H1 (cell line): Measurements from ENCODE around the gene ALKBH1.

Experiments
- CEBPB ChIP-seq: IDR thresholded peaks from 2 replicates; pipeline ENCODE4 v1.6.1; 2012; ENCODE audit warnings: low read depth, low read length
- CHD2 ChIP-seq: IDR thresholded peaks from 2 replicates; pipeline ENCODE4 v1.6.1; 2012; ENCODE audit warnings: low read length, improper control_type of control experiment
- KDM5A ChIP-seq: fragments of 200-600 bp; IDR thresholded peaks from 2 replicates; pipeline ENCODE4 v1.7.1; 2012; ENCODE audit warnings: mild to moderate bottlenecking, low read length, inconsistent platforms, mixed read lengths
- POLR2A ChIP-seq, 2 experiments: IDR thresholded peaks; 1 replicate in 1 of 2; 2 replicates in 1 of 2; pipeline ENCODE4 v1.6.1; 2011; ENCODE audit warnings: low read depth in 2 of 2, low read length in 2 of 2, mild to moderate bottlenecking in 2 of 2; ENCODE audit errors: control extremely low read depth in 1 of 2
- POLR2AphosphoS5 ChIP-seq: IDR thresholded peaks from 2 replicates; pipeline ENCODE4 v1.6.1; 2011; ENCODE audit warnings: low read depth, low read length
- RAD21 ChIP-seq, 2 experiments: IDR thresholded peaks in 1 of 2; conservative IDR thresholded peaks in 1 of 2; 2 replicates each; pipeline ENCODE4 v1.6.1; 2011; ENCODE audit warnings: low read depth in 2 of 2, low read length in 2 of 2, improper control_type of control experiment in 1 of 2, inconsistent platforms in 1 of 2, mild to moderate bottlenecking in 1 of 2, moderate library complexity in 1 of 2
- SP4 ChIP-seq: IDR thresholded peaks from 2 replicates; pipeline ENCODE4 v1.6.1; 2012; ENCODE audit warnings: low read length, inconsistent platforms
- TF ChIP-seq, protein P1 (sequence below), 3 experiments: IDR thresholded peaks; 1 replicate in 2 of 3; 2 replicates in 1 of 3; pipeline versions ENCODE4 v1.5.1 to v1.6.1; 2011; ENCODE audit warnings: low read length in 3 of 3, mild to moderate bottlenecking in 3 of 3, inconsistent platforms in 2 of 3, low read depth in 1 of 3, moderate library complexity in 1 of 3; ENCODE audit not compliant: insufficient read depth in 1 of 3; ENCODE audit errors: control extremely low read depth in 1 of 3

- no peak for TF ChIP-seq RAD21 (IDR thresholded peaks at IDR 0.05 in 1 of 2, conservative IDR thresholded peaks at IDR 0.05 in 1 of 2; ENCODE audit: low read depth in 2 of 2, low read length in 2 of 2)
- TF ChIP-seq, protein P1, sequence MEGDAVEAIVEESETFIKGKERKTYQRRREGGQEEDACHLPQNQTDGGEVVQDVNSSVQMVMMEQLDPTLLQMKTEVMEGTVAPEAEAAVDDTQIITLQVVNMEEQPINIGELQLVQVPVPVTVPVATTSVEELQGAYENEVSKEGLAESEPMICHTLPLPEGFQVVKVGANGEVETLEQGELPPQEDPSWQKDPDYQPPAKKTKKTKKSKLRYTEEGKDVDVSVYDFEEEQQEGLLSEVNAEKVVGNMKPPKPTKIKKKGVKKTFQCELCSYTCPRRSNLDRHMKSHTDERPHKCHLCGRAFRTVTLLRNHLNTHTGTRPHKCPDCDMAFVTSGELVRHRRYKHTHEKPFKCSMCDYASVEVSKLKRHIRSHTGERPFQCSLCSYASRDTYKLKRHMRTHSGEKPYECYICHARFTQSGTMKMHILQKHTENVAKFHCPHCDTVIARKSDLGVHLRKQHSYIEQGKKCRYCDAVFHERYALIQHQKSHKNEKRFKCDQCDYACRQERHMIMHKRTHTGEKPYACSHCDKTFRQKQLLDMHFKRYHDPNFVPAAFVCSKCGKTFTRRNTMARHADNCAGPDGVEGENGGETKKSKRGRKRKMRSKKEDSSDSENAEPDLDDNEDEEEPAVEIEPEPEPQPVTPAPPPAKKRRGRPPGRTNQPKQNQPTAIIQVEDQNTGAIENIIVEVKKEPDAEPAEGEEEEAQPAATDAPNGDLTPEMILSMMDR (IDR thresholded peaks at IDR 0.05; ENCODE audit: control extremely low read depth in 1 of 3, insufficient read depth in 1 of 3, low read depth in 1 of 3, low read length in 3 of 3) = no peak
- no peak for TF ChIP-seq KDM5A
- no peak for TF ChIP-seq POLR2A (IDR thresholded peaks at IDR 0.05; ENCODE audit: control extremely low read depth in 1 of 2, low read depth in 2 of 2, low read length in 2 of 2)
- TF ChIP-seq CHD2 = no peak
- TF ChIP-seq CEBPB = no peak
- TF ChIP-seq SP4 = no peak
- TF ChIP-seq POLR2AphosphoS5 = no peak
Observed at GRCh38 chr14:77674931-77675330, 32.9 kb downstream of the ALKBH1 start.
